NCI-H2107 treated with DMSO at 0.1 percent for 48 hours (cell line): ENCODE measurements around the gene HPSE2.

ENCODE experiments used
- DNase-seq: peaks from one replicate; lab custom pipeline; 2025; ENCODE audit not compliant: unreplicated experiment; lab: John Stamatoyannopoulos, UW

HPSE2 gene

DNA sequence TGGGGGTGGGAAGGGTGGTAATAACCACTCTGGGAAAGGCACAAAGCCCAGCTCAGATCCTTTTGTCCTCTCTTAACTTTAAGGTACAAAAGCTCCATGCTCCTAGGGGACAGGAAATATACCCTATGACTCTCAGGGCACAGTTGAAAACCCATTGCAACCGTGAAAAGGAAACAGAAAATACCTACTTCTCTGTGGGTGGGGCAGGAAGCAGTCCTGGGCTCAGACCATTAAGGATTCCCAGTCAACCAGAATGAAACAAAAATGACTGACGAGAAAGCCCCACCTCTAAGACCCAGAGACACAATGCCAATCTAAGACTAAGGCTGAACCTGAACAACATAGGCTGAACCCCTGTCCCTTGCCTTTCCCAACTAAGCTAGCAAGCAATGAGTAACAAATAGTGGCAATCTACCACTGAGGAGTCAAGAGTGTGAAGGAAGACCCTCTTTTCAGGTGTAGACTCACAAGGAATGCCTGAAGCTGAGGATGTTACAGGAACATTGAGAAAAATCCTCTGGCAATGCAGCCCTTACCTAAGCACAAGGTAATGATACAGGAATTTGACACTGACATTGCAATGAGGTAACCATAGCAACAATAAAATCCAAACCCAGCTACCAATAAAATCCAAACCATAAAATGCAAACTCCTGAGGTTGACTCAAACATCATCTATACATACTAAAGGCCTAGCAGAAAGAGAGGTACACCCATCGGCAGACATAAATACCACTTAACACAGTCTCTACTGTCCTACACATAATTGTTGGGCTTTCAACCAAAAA, 380.1 kb downstream of the HPSE2 start:
- no peak for DNase-seq

DNA sequence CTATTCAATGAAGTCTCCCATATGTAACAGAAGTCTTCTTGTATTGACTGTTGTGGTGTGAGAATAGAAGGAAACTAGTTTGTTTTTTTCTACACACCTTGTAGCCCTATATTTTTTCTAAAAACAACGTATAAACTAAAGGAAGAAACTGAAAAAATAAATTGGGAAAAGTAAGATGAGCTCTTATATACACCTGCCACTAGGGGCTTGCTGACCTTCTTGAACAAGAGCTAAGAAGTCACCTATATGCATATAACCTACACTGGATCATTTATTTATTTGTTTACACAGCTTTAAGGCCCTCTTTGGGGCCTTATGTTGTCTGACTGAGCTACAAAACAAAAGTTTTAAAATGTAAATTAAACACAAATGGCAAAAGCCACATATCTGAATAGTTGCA, 383.0 kb downstream of the HPSE2 start:
- DNase-seq: no peak

DNA sequence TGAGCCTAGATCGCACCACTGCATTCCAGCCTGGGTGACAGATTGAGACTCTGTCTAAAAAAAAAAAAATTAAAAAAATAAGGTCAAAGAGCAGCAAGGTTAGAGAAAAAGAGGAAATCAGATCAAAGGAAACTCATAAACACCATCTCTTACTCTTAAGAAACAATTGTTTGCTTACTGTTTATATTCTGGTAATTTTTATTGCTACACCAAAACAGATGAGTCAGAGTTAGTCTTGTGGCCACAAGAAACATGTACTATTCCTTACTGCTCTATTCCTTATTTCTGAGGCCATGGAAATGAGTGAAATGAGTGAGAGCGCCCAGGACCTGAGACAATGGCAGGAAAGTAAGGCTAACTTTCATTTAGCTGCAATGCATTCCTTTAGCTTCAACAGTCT, 387.3 kb downstream of the HPSE2 start:
- no peak for DNase-seq

DNA sequence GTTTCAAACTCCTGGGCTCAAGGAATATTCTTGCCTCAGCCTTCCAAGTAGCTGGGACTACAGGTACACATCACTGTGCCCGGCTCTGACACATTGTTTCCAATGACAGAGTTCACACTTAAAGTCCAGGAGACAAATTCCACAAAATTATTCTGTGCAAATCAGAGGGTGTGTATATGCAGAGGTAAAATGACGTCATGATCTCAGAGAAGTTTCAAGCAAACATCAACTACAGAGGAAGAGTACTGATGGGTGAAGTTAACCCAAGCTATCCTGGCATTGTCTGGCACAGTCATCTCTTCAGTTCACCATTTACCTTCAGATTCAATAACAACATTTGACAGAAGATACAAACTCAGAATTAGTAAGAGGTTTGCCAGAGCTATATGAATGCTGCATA, 388.9 kb downstream of the HPSE2 start:
- no peak for DNase-seq

DNA sequence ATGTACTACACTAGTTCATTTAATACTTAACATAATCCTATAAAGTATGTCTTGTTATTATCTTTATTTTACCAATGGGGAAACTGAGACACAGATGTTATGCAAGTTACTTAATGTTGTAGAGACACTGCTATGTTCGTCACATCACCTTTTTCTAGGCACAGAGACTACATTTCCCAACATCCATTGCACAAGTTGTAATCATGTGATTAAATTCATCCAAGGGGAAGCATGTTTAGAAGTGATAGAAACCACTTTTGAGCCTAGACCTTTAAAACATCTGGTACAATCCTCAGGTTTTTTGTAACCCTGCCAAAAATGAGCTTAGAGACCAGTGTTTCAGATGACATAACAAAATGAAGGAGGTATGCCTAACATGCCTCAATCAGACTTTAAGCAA, 402.1 kb downstream of the HPSE2 start:
- DNase-seq: no peak

DNA sequence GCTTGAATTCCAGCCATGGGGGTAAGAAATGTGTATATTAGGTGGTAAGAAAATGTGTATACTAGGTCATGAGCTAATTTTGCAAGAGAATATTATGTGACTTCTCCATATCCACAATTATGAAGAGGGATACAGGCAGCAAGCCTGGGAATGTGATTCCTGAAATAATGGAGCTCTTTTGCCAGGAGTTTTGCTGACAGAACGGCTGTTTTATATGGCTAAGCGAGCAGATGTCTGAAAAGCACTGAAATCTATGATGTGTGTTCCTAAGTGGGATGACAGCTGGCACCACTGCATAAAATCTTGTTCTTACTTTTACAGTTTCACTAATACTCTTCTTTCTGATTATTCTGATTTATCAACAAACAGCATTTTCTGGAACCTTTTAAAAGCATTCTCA, 402.9 kb downstream of the HPSE2 start:
- DNase-seq: no peak

DNA sequence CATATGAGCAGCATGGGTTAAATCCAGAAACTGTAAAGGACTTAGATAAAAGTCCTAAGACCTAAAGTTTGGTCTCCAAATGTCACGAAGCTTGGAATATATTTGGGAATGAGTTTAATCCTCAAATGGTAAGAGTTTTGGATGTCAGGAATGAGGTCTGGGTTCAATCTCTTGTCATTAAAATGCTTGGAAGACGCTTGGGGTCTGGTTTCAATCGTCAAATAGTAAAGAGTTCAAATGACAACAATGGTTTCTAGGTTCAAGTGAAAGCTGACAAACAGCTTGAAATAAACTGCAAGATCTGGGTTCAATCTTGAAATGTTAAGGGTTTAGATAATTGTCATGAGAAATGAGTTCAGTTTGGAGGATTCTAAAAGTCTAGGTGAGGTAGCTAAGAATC, 403.5 kb downstream of the HPSE2 start:
- no peak for DNase-seq

DNA sequence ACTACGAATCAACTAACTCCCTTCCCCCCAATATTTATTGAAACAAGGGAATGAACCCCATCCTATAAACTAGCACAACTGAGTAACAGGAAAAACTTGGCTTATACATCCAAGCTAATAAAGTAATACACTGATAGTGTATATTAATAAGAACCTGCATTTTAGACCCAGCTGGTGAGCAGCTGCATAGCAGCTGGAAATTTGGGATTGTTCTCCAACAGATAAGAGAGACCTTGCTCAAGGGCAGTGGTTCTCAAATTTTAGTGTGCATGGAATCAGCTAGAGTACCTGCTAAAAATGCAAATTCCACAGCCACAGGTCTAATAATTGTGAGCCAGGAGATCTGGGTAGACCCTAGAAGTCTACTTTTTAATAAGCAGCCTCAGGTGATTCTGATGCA, 404.3 kb downstream of the HPSE2 start:
- no peak for DNase-seq

DNA sequence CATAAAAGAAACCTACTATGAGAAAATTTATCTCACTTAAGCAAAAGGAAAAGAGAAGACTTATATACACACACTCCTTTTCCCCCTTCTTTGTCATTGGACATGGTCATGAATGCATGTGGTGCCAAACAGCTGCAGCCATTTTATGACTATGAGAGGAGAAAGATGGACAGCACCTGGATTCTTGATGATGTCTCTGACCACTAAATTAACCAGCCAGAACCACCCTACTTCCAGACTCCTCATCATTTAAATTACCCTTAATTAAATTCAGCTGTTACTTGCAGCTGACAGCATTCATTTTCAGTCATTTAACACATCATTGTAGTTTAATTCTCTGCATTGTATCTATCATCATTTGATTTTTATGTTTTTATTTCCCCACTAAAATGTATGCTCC, 409.9 kb downstream of the HPSE2 start:
- no peak for DNase-seq

DNA sequence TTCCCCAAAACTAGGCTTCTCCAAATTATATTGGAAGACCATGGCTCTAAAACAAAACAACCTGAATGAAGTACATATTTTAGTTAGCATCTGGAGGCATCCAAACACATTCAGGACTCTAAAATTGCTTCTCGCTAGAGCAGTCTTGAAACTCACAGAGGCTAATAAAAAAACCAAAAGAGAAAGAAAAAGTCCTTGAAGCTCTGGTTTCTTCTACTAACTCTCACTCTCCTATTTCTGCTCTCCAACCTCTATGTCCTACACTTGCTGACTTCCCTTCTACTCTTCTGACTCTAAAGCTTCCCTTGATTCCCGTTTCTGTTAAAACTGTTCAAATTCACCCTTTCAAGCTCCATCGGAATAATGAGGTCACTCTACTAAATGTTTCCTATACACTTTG, 418.3 kb downstream of the HPSE2 start:
- no peak for DNase-seq

DNA sequence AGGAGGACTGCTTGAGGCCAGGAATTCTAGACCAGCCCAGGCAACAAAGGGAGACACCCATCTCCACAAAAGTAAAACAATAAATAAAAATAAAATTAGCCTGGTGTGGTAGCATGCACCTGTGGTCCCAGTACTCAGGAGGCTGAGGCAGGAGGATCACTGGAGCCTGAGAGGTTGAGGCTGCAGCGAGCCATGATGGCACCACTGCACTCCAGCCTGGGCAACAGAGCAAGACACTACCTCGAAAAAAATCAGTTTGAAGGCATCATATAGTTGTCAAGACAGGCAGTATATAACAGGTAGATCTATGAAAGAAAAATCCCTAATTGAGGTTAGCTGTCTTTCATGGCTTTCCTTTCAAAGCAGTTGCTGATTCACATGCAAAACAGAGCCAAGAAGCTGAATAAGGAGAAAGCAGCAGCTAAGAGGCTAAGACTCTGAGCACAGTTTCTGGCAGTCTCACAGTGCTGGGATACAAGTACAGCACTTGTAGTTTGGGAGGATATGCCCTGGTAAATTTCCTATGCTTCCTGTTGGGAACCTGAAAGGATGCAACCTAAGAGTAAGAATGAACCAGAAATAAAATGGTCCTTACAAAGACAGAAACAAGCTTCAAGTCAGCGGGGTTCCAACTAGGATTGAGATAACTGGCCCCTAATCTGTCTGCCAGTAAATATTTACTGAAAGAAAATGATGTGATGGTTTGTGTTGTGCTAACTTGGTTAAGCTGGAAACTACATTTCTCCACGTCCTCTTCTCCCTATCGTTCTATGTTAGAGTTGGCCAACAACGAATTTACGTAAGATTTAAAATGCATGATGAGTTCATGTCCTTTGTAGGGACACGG, 420.4 kb downstream of the HPSE2 start:
- no peak for DNase-seq

DNA sequence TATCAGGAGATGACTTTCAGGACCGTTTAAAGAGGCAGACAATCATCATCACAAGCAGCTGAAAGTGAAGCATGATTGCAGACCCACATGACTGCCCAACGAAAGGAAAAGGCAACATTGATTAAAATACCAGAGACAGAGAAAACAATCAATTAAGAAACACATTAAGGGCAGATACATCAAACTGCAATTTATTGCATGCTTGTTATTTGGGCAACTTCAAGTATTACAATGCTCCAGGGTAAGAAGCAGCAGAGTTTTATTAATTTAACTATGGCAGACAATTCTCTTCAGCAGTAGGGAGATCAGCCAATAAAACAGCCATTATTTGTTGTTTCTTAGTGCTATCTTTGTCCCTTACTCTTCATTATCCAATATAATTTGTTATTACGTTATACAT, 421.2 kb downstream of the HPSE2 start:
- no peak for DNase-seq

DNA sequence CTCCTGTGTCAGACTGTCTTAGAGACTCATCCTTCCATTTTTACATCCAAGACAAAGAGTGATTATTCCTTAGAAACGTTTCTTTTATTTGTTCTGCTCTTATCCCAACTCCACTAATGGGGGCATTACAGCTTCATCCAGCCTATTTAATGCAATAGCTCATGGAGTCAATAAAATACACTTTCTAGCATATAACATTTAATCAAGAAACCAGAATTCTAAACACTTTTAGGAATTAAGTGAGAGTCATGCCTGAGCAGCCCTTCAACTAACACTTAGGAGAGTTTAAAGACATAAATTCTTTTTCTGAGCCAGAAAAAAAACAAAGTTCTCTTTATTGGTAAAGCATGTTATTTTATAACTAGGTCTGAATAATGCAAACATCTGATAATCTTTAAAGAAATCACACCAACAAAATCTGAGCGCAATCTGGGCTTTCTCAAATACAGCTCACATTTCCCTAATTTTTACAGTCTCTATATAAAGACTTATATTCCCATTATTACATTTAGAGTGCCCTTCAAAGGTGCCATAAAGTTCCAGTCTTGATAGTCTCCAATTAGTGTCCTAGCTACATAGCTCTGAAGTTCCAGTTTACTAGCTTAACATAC, 427.3 kb downstream of the HPSE2 start:
- DNase-seq: no peak

DNA sequence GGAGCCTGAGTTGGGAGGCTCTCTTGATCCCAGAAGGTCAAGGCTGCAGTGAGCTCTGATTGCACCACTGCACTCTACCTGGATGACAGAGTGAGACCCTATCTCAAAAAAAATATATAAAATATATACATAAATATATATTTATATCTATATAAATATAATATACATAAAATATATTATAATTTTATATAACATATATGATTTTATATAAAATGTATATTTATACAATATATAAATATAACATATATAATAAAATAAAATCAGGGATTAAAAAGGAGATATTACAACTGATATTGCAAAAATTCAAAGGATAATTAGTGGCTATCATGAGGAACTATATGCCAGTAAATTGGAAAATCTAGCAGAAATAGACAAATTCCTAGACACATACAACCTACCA, 435.4 kb downstream of the HPSE2 start:
- no peak for DNase-seq

DNA sequence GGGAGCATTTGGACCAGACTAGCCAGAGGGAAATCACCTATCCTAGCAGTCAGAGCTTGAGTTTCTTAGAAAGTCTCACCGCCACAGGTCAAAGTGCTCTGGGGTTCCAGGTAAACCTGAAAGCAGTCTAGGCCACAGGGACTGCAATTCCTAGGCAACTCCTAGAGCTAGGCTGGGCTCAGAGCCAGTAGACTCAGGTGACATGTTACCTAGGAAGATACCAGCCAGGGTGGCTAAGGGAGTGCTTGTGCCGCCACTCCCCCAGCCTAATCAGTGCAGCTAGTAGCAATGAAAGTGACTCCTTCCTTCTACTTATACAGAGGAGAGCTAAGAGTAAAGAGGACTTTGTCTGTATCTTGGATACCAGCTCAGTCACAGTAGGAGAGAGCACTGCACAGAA, 440.2 kb downstream of the HPSE2 start:
- no peak for DNase-seq

DNA sequence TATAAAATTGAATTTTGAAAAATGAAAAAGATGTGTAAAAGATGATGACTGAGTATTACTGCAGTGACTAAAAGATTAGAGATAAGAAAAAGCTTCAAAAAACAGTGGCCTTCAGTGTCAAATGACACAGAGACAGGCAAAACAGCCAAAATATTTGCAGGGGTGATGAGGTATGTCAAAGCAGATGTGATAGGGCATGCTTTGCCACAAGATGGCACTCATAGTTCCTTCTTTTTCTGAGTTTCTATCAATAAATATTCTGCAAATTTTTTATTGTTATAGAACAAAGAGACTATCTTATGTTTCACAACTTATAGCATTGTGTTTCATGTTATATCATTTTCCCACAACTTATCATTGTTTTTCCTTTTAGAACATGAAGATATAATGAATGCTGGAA, 444.8 kb downstream of the HPSE2 start:
- DNase-seq: no peak

DNA sequence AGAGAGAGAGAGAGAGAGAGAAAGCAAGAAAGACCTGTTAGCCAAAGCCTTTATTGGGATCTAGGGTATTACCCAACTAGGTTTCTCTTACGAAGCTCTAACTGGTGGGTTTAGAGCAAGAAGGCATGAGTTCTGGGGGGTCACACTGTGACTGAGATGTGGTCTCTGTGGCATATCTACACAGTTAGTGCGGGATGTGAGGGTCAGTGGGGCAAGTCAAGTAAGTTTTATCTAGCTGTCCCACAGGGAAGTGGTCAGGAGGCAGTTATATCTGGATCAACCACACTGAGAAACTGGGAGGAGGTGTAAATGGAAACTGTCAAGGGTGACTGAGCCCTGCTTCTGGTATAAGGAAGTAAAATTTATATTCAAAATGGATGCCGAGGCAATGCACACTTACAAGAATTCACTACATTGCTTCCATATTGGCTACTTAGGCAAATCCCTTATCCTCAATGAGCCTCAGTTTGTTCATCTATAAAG, 457.3 kb downstream of the HPSE2 start:
- no peak for DNase-seq

DNA sequence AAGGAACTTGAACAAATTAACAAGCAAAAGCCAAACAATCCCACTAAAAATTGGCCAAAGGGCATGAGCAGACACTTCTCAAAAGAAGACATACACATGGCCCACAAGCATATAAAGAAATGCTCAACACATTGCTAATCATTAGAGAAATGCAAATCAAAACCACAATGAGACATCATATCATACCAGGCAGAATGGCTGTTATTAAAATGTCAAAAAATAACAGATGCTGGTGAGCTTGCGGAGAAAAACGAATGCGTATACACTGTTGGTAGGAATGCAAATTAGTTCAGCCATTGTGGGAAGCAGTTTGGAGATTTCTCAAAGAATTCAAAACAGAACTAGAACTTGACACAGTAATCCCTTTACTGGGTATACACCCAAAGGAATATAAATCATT, 477.2 kb downstream of the HPSE2 start:
- DNase-seq: no peak

DNA sequence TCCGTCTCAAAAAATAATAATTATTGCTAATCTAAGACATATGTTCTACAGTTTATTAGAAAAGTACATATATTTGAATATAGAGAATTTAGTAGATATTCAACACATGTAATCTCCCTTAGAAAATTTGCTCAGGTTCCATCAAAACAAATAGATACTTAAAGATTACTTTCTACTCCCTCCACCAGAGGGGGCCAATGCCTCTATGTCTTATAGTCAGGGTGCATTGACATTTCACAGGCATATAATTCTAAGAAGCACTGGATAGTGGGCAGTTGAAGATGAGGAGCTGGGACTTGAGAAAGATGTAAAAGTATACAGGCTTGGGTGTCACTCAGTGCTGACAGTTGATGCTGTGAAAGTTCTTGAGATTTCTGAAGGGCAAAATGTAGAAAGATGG, 487.4 kb downstream of the HPSE2 start:
- no peak for DNase-seq

DNA sequence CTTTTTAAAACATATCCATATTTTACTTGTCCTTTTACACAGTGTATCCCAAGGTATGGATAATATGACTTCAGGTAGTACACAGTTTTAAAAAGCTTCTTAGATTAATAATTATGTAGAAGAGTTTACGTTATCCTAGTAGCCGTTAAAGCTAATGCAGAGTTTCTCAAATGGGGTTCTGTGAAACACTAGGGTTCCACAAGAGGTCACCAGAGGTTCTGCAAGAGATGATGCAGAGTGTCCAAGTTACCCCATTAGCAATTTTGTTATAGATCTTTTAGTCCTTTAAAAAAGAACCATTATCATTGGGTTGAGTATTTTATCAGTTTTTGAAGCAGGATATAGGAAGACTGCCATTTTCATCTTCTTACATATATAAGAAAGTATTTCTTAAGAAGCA, 490.0 kb downstream of the HPSE2 start:
- no peak for DNase-seq

DNA sequence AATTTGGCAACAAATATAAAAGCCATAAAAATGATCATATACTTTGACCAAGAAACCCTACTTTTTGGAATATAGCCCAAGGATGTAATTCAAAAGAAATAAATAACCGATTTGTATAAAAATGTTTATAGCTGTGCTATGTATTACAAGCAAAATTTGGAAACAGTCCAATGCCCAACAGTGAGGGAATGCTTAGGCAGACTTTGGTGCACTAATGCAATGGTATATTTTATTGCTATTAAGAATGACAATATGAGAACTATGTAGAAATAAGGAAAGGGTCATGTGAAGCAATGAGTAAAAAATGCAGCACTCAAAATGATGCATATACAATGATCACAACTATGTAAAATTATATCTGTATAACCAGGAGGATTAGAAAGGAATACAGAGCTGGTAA, 515.1 kb downstream of the HPSE2 start:
- no peak for DNase-seq

DNA sequence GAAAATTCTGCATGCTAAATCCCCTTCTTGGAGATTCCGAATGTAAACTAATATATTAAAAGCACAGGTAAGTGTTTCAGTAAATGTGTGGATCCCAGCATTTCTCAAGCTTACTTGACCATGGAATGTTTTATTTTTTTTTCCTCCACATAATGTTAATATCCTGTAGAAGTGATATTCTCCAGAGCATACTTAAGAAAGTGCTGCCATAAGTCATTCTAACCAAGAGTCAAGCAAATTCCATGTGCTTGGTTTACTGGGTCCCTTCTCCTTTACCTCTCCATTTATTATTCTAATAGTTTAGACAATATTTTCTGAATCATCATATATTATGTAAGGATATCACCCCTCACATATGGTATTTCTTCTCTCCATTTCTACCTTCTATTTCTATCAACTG, 522.1 kb downstream of the HPSE2 start:
- no peak for DNase-seq
